T-helper 17 cell (primary cell): ENCODE results near the gene TPO. TPM values are rescaled to one million over a fixed set of nuclear protein-coding genes. Genes with fewer than 3 reads are reported as not detected.
"Not testable (repeated sequence)": the region's sequence is repeated elsewhere in the genome, so short reads cannot be mapped to it uniquely, and the experiment has no call there.

Experiments used
- ATAC-seq: fragments of 150-1000 bp; cut with Tn5 transposase; 2 replicates; pipeline ENCODE4 v1.10.0; 2021; ENCODE audit warnings: mild to moderate bottlenecking, moderate library complexity
- DNase-seq, 3 donors: peaks; one replicate each; pipeline versions ENCODE4 v3.0.0 to v3.0.0-alpha.2; 2020 to 2021
- H3K9me3 ChIP-seq: one replicate; pipeline ENCODE4 v1.7.0; 2013; ENCODE audit warnings: low read length, mild to moderate bottlenecking; ENCODE audit not compliant: control insufficient read depth, poor library complexity, severe bottlenecking
- H3K27ac Mint-ChIP-seq: one replicate; pipeline ENCODE4 v1.8.0; 2022; ENCODE audit warnings: mild to moderate bottlenecking, moderate library complexity, mixed read lengths
- H3K27me3 Mint-ChIP-seq: one replicate; pipeline ENCODE4 v1.8.0; 2022; ENCODE audit warnings: mixed read lengths
- H3K36me3 Mint-ChIP-seq: one replicate; pipeline ENCODE4 v1.8.0; 2022; ENCODE audit warnings: low read depth, mixed read lengths
- H3K4me1 Mint-ChIP-seq: one replicate; pipeline ENCODE4 v1.8.0; 2022; ENCODE audit warnings: mild to moderate bottlenecking, mixed read lengths
- H3K4me3 Mint-ChIP-seq: one replicate; pipeline ENCODE4 v1.8.0; 2022; ENCODE audit warnings: mild to moderate bottlenecking, moderate library complexity, mixed read lengths
- total RNA-seq, 4 donors: library from RNA in 2 of 4; stranded (reverse) in 2 of 4; gene quantifications; one replicate each; pipeline ENCODE4 v1.2.3 and lab custom pipeline; 2022 to 2026

TPO gene
- total RNA-seq, 2 donors from 2014 or later: 0.44 to 2.4 TPM

DNA sequence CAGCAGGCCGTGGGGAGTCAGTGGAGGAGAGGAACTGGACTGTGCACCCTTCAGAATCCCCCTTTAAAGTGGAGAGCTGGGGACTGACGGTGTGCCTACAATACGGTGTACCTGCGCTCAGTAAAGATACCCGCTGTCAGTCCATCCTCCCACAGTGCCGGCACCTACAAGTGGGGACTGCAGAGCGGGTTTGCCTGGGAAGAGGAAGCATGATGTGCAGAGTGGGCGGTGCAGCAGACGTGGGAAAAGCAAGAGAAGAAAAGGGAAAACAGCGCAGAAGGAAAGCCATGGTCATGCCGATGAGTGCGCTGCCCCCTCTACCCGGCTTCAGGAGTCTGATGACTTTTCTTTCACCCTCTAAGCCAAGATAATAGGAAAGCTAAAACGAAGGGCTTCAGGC lies 148.0 kb downstream of the TPO start:
- H3K36me3 Mint-ChIP-seq: peaks cover 2% of the 10 kb centered on the region
- no peak overlapping the region for H3K27ac Mint-ChIP-seq
- H3K4me3 Mint-ChIP-seq: peak overlapping the region; percentile 33
- peaks cover 16% of the 10 kb centered on the region for H3K4me1 Mint-ChIP-seq
- ATAC-seq (no peak), DNase-seq (no peak)
- no peaks in the 10 kb centered on the region for H3K9me3 ChIP-seq
- peaks cover 15% of the 10 kb centered on the region for H3K27me3 Mint-ChIP-seq

GRCh38 chr2:1561811-1562421 lies 148.7 kb downstream of the TPO start:
- ATAC-seq: no peak
- Mint-ChIP-seq H3K27ac (no peak overlapping the region), H3K27me3 (peaks cover 15% of the 10 kb centered on the region), H3K4me3 (no peak overlapping the region), H3K4me1 (peaks cover 16% of the 10 kb centered on the region), H3K36me3 (peaks cover 2% of the 10 kb centered on the region)
- no peaks in the 10 kb centered on the region for H3K9me3 ChIP-seq
- no peak for DNase-seq

GRCh38 chr2:1563084-1563857 lies 150.0 kb downstream of the TPO start:
- peak overlapping the region; percentile 64 for H3K4me3 Mint-ChIP-seq
- no peaks in the 10 kb centered on the region for H3K9me3 ChIP-seq
- peaks cover 2% of the 10 kb centered on the region for H3K36me3 Mint-ChIP-seq
- no peak for DNase-seq
- H3K4me1 Mint-ChIP-seq: peaks cover 16% of the 10 kb centered on the region
- peak overlapping the region; percentile 69 for H3K27ac Mint-ChIP-seq
- H3K27me3 Mint-ChIP-seq: peaks cover 15% of the 10 kb centered on the region
- ATAC-seq: no peak

GRCh38 chr2:1563943-1564891 lies 151.0 kb downstream of the TPO start:
- Mint-ChIP-seq H3K4me1 (peaks cover 16% of the 10 kb centered on the region), H3K27ac (peak overlapping the region; percentile 69), H3K27me3 (peaks cover 15% of the 10 kb centered on the region), H3K36me3 (peaks cover 2% of the 10 kb centered on the region), H3K4me3 (peak overlapping the region; percentile 64)
- DNase-seq: no peak
- ATAC-seq: peak; percentile 47
- no peaks in the 10 kb centered on the region for H3K9me3 ChIP-seq

DNA sequence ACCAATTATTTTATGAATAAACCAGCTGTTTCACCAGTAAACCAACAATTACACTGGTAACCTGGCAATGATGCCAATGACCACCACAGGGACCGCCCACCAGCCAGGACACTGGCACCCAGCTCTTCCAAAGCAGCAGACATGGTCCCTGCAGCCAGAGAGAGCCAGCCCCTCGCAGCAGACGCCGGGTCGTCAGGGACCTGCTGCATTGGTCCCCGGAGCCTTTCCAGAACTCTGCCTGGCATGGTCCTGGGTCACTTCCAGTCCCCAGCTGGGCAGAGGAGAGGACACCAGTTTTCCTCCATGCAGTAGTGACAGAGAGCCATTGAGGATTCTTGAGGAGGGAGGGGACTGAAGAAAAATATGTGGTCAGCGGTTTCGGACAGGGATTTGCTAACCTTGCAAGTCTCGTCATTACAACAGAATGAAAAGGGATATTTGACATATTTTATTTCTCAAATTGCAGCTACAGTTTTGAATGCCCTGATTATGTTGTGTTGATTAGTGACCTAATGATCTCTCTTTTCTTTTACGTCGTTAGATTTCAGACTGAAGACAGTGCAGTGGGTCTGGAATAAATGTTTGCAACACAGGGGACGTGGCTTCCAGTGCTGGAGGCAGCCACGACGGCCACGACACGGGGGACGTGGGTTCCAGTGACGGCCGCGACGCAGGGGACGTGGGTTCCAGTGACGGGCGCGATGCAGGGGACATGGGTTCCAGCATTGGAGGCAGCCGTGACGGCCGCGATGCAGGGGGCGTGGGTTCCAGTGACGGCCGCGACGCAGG lies 154.5 kb downstream of the TPO start:
- peaks cover 12% of the 10 kb centered on the region for H3K4me1 Mint-ChIP-seq
- DNase-seq: no peak
- ATAC-seq: no peak
- H3K27me3 Mint-ChIP-seq: peaks cover 6% of the 10 kb centered on the region
- no peak overlapping the region for H3K27ac Mint-ChIP-seq
- H3K9me3 ChIP-seq: no peaks in the 10 kb centered on the region
- H3K36me3 Mint-ChIP-seq: no peaks in the 10 kb centered on the region
- H3K4me3 Mint-ChIP-seq: no peak overlapping the region

GRCh38 chr2:1568345-1568668 lies 155.0 kb downstream of the TPO start:
- H3K36me3 Mint-ChIP-seq, H3K27ac Mint-ChIP-seq, H3K9me3 ChIP-seq, DNase-seq, H3K4me3 Mint-ChIP-seq, ATAC-seq: not testable (repeated sequence)
- H3K27me3 Mint-ChIP-seq: peaks cover 11% of the 10 kb centered on the region
- H3K4me1 Mint-ChIP-seq: peaks cover 16% of the 10 kb centered on the region

- no peak for ATAC-seq
- H3K27ac Mint-ChIP-seq: no peak overlapping the region
- H3K4me3 Mint-ChIP-seq: no peak overlapping the region
- H3K4me1 Mint-ChIP-seq: peaks cover 7% of the 10 kb centered on the region
- DNase-seq: no peak
- no peaks in the 10 kb centered on the region for H3K9me3 ChIP-seq
- H3K27me3 Mint-ChIP-seq: peaks cover 28% of the 10 kb centered on the region
- no peaks in the 10 kb centered on the region for H3K36me3 Mint-ChIP-seq
Measured at GRCh38 chr2:1569879-1570450, 156.7 kb downstream of the TPO start.

GRCh38 chr2:1571477-1572417 lies 158.5 kb downstream of the TPO start:
- Mint-ChIP-seq H3K27me3 (peaks cover 35% of the 10 kb centered on the region), H3K36me3 (peaks cover 2% of the 10 kb centered on the region), H3K4me3 (no peak overlapping the region), H3K4me1 (peaks cover 5% of the 10 kb centered on the region), H3K27ac (no peak overlapping the region)
- no peak for ATAC-seq
- no peak for DNase-seq
- H3K9me3 ChIP-seq: no peaks in the 10 kb centered on the region

- ATAC-seq (no peak), DNase-seq (no peak)
- H3K9me3 ChIP-seq: no peaks in the 10 kb centered on the region
- Mint-ChIP-seq H3K4me3 (no peak overlapping the region), H3K36me3 (peaks cover 2% of the 10 kb centered on the region), H3K27me3 (peaks cover 35% of the 10 kb centered on the region), H3K4me1 (peaks cover 5% of the 10 kb centered on the region), H3K27ac (no peak overlapping the region)
Measured at GRCh38 chr2:1572638-1573037, 159.4 kb downstream of the TPO start.

DNA sequence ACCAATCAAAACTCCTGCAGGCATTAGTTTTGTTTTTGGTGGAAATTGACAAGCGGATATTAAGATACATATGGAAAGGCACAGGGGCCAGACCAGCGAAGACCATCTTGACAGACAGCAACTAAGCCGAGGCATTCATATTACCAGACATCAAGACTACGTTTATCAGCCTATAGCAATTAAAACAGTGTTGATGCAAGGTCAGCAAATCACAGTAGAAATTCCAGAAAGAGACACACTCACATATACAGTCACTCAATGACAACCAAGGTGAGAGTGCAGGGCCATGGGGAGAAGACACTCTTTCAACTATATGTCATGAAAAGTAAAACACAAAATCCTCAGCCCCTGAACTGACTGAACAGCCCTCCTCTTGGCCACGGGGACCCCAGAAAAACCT lies 164.6 kb downstream of the TPO start:
- H3K36me3 Mint-ChIP-seq: peaks cover 4% of the 10 kb centered on the region
- peaks cover 38% of the 10 kb centered on the region for H3K27me3 Mint-ChIP-seq
- H3K4me1 Mint-ChIP-seq: peaks cover 5% of the 10 kb centered on the region
- ATAC-seq (no peak), DNase-seq (no peak)
- H3K4me3 Mint-ChIP-seq: no peak overlapping the region
- H3K27ac Mint-ChIP-seq: no peak overlapping the region
- no peaks in the 10 kb centered on the region for H3K9me3 ChIP-seq

DNA sequence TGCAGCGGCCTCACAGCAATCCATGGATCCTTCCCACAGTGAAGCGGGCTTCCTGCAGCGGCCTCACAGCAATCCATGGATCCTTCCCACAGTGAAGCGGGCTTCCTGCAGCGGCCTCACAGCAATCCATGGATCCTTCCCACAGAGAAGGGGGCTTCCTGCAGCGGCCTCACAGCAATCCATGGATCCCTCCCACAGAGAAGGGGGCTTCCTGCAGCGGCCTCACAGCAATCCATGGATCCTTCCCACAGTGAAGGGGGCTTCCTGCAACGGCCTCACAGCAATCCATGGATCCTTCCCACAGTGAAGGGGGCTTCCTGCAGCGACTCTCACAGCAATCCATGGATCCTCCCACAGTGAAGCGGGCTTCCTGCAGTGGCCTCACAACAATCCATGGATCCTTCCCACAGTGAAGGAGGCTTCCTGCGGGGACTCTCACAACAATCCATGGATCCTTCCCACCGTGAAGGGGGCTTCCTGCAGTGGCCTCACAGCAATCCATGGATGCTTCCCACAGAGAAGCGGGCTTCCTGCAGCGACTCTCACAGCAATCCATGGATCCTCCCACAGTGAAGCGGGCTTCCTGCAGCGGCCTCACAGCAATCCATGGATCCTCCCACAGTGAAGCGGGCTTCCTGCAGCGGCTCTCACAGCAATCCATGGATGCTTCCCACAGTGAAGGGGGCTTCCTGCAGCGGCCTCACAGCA lies 168.1 kb downstream of the TPO start:
- H3K27ac Mint-ChIP-seq, H3K4me3 Mint-ChIP-seq, H3K36me3 Mint-ChIP-seq, DNase-seq, H3K9me3 ChIP-seq, ATAC-seq, H3K4me1 Mint-ChIP-seq: not testable (repeated sequence)
- H3K27me3 Mint-ChIP-seq: peaks cover 22% of the 10 kb centered on the region
